Measurements from ENCODE around the gene NMT2. TPM values are rescaled to one million over a fixed set of nuclear protein-coding genes. Genes with fewer than 3 reads are reported as not detected.

Gene NMT2
- total RNA-seq, 2 experiments from 2014 or later, result 0.72 to 0.82 TPM

GRCh38 chr10:15058689-15059088 lies 109.8 kb downstream of the NMT2 start:
- Histone ChIP-seq H3K79me2 (ENCODE audit: insufficient read depth, low read depth, low read length) (no peaks in the 10 kb centered on the region), H4K20me1 (ENCODE audit: insufficient read depth, low read length) (no peaks in the 10 kb centered on the region), H3K4me3 (ENCODE audit: low read depth, low read length, poor library complexity, severe bottlenecking) (no peak overlapping the region), H3K9me3 (ENCODE audit: low read length) (no peaks in the 10 kb centered on the region), H3K4me1 (ENCODE audit: insufficient read depth, low read length, poor library complexity, severe bottlenecking) (no peaks in the 10 kb centered on the region), H3K4me2 (ENCODE audit: low read length) (no peak overlapping the region), H2AFZ (ENCODE audit: low read length) (no peak overlapping the region), H3K36me3 (ENCODE audit: insufficient read depth, low read length) (no peaks in the 10 kb centered on the region), H3K9me2 (ENCODE audit: insufficient read depth, low read length) (no peaks in the 10 kb centered on the region), H3K27ac (ENCODE audit: low read depth, low read length, poor library complexity, severe bottlenecking) (no peak overlapping the region)
- no TSS peak for BruUV-seq (replicated peaks)
- intact Hi-C loops (cut with micrococcal nuclease; ENCODE audit: unreplicated experiment), result no loop called here
- DNase-seq (ENCODE audit: low spot score), result no peak
- TF ChIP-seq EZH2phosphoT487 (IDR thresholded peaks at IDR 0.05; ENCODE audit: borderline replicate concordance, low read depth, low read length), result no peak
- TF ChIP-seq, protein P1, sequence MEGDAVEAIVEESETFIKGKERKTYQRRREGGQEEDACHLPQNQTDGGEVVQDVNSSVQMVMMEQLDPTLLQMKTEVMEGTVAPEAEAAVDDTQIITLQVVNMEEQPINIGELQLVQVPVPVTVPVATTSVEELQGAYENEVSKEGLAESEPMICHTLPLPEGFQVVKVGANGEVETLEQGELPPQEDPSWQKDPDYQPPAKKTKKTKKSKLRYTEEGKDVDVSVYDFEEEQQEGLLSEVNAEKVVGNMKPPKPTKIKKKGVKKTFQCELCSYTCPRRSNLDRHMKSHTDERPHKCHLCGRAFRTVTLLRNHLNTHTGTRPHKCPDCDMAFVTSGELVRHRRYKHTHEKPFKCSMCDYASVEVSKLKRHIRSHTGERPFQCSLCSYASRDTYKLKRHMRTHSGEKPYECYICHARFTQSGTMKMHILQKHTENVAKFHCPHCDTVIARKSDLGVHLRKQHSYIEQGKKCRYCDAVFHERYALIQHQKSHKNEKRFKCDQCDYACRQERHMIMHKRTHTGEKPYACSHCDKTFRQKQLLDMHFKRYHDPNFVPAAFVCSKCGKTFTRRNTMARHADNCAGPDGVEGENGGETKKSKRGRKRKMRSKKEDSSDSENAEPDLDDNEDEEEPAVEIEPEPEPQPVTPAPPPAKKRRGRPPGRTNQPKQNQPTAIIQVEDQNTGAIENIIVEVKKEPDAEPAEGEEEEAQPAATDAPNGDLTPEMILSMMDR (conservative IDR thresholded peaks at IDR 0.05; ENCODE audit: low read length), result no peak
- ChIA-PET POLR2A (no interaction called here), CTCF (ENCODE audit: unreplicated experiment) (no interaction called here)

Small RNAs within 50 kb of the gene (small RNA-seq; reads per million reads assigned to genes)
- not detected for gene AL590365.1

Other genes starting within 250 kb of the NMT2 start
- 45.3 and 81.3 TPM in 2 replicates for gene DCLRE1C, start 214.6 kb downstream of the NMT2 start, total RNA-seq (2014; rRNA removed; shearing (Covaris generic))
- gene DCLRE1C, start 214.6 kb downstream of the NMT2 start, total RNA-seq (2022), result 50.2 and 53.2 TPM in 2 replicates
- gene MEIG1, start 209.3 kb downstream of the NMT2 start, total RNA-seq (2014; rRNA removed; shearing (Covaris generic)), result 1.1 and 2.5 TPM in 2 replicates
- 1.7 and 2.7 TPM in 2 replicates for gene MEIG1, start 209.3 kb downstream of the NMT2 start, total RNA-seq (2022)
- not detected in 2 replicates for gene OLAH, start 124.8 kb downstream of the NMT2 start, total RNA-seq (2014; rRNA removed; shearing (Covaris generic))
- not detected in 2 replicates for gene OLAH, start 124.8 kb downstream of the NMT2 start, total RNA-seq (2022)
- 26.1 and 26.9 TPM in 2 replicates for gene ACBD7, start 79.9 kb downstream of the NMT2 start, total RNA-seq (2014; rRNA removed; shearing (Covaris generic))
- 15.0 and 19.4 TPM in 2 replicates for gene ACBD7, start 79.9 kb downstream of the NMT2 start, total RNA-seq (2022)
- 13.2 and 15.1 TPM in 2 replicates for gene RPP38, start 71.3 kb downstream of the NMT2 start, total RNA-seq (2014; rRNA removed; shearing (Covaris generic))
- gene RPP38, start 71.3 kb downstream of the NMT2 start, total RNA-seq (2022), result 21.6 and 22.1 TPM in 2 replicates
- not detected in 2 replicates for gene FAM171A1, start 202.6 kb upstream of the NMT2 start, total RNA-seq (2014; rRNA removed; shearing (Covaris generic))
- not detected in 2 replicates for gene FAM171A1, start 202.6 kb upstream of the NMT2 start, total RNA-seq (2022)